B cell (primary cell): ENCODE data around the gene CERS1. TPM values are rescaled to one million over a fixed set of nuclear protein-coding genes. Genes with fewer than 3 reads are reported as not detected.

Source experiments
- ATAC-seq: fragments of 200-7000 bp; cut with Tn5 transposase; one replicate; pipeline ENCODE4 v1.10.0; 2021; ENCODE audit warnings: low read depth, mild to moderate bottlenecking, moderate number of reproducible peaks, moderate library complexity
- CTCF ChIA-PET: fragments of 350-600 bp; sonication (Branson Sonifier 250); formaldehyde crosslinking; loops from one replicate; lab custom pipeline; 2021; ENCODE audit warnings: antibody characterized with exemption, inconsistent platforms; lab: Charles Lee
- POLR2A ChIA-PET: fragments of 350-600 bp; sonication (Branson Sonifier 250); formaldehyde crosslinking; loops from one replicate; lab custom pipeline; 2021; ENCODE audit warnings: antibody characterized with exemption; lab: Charles Lee
- DNase-seq: peaks from one replicate; pipeline ENCODE4 v3.0.0; 2013
- H2AFZ ChIP-seq: 2 replicates; pipeline ENCODE4 v1.6.1; 2012; ENCODE audit warnings: mild to moderate bottlenecking, low read depth, low read length; ENCODE audit not compliant: insufficient read depth, poor library complexity, severe bottlenecking
- H3K27ac ChIP-seq, 2 donors: 1 replicate in 1 of 2; 2 replicates in 1 of 2; pipeline ENCODE4 v1.5.1; 2012 to 2013; ENCODE audit warnings: low read length in 2 of 2, mild to moderate bottlenecking in 2 of 2, moderate library complexity in 1 of 2
- H3K27me3 ChIP-seq, 4 experiments: fragments of 200-600 bp in 1 of 4; sonication (generic) in 1 of 4; replicated peaks in 1 of 4; 1 replicate in 2 of 4; 2 replicates in 2 of 4; pipeline versions ENCODE4 v1.6.1 to v1.7.0; 2013 to 2016; ENCODE audit warnings: low read length in 3 of 4, mild to moderate bottlenecking in 2 of 4, mixed read lengths in 1 of 4, moderate library complexity in 1 of 4; ENCODE audit not compliant: insufficient read depth in 4 of 4, control insufficient read depth in 3 of 4; ENCODE audit errors: control extremely low read depth in 1 of 4
- H3K36me3 ChIP-seq, 2 experiments: replicated peaks in 1 of 2; 1 replicate in 1 of 2; 2 replicates in 1 of 2; pipeline versions ENCODE4 v1.6.1 to v1.7.1; 2013; ENCODE audit warnings: low read length in 1 of 2; ENCODE audit not compliant: insufficient read depth in 2 of 2, control insufficient read depth in 1 of 2; ENCODE audit errors: control extremely low read depth in 1 of 2, extremely low read depth in 1 of 2
- H3K4me1 ChIP-seq, 2 donors: fragments of 200-600 bp in 1 of 2; sonication (generic) in 1 of 2; 1 replicate in 1 of 2; 2 replicates in 1 of 2; pipeline versions ENCODE4 v1.5.1 to v1.6.1; 2013 to 2017; ENCODE audit warnings: low read length in 2 of 2; ENCODE audit not compliant: control insufficient read depth in 2 of 2, insufficient read depth in 2 of 2
- H3K4me2 ChIP-seq: replicated peaks from 2 replicates; pipeline ENCODE3; 2012; ENCODE audit warnings: mild to moderate bottlenecking, low read depth, low read length; ENCODE audit not compliant: poor library complexity, severe bottlenecking
- H3K4me3 ChIP-seq, 5 experiments: fragments of 200-600 bp in 1 of 5; sonication (generic) in 1 of 5; 1 replicate in 3 of 5; 2 replicates in 2 of 5; pipeline versions ENCODE4 v1.5.1 to v1.7.0; 2011 to 2016; ENCODE audit warnings: low read length in 4 of 5, mild to moderate bottlenecking in 4 of 5, low read depth in 2 of 5, control low read depth in 1 of 5, moderate library complexity in 1 of 5; ENCODE audit not compliant: insufficient read depth in 1 of 5; ENCODE audit errors: control extremely low read depth in 1 of 5, extremely low read depth in 1 of 5
- H3K79me2 ChIP-seq: fragments of 200-600 bp; sonication (generic); one replicate; pipeline ENCODE4 v1.6.0; 2016; ENCODE audit warnings: low read length; ENCODE audit not compliant: control insufficient read depth, insufficient read depth
- H3K9ac ChIP-seq: fragments of 200-600 bp; sonication (generic); 2 replicates; pipeline ENCODE4 v1.6.1; 2017; ENCODE audit warnings: mild to moderate bottlenecking, low read length, moderate library complexity
- H3K9me3 ChIP-seq, 3 donors: one replicate each; pipeline versions ENCODE4 v1.6.1 to v1.7.1; 2013; ENCODE audit warnings: low read length in 2 of 3; ENCODE audit not compliant: control insufficient read depth in 2 of 3, insufficient read depth in 1 of 3; ENCODE audit errors: control extremely low read depth in 1 of 3
- H4K20me1 ChIP-seq: 2 replicates; pipeline ENCODE4 v1.6.0; 2012; ENCODE audit warnings: mild to moderate bottlenecking, low read length; ENCODE audit not compliant: insufficient read depth, control insufficient read depth, poor library complexity, severe bottlenecking
- H3K27ac Mint-ChIP-seq: one replicate; pipeline ENCODE4 v1.8.0; 2021; ENCODE audit warnings: mixed read lengths
- H3K27me3 Mint-ChIP-seq: one replicate; pipeline ENCODE4 v1.8.0; 2021; ENCODE audit warnings: mixed read lengths
- H3K4me1 Mint-ChIP-seq: one replicate; pipeline ENCODE4 v1.8.0; 2021; ENCODE audit warnings: mixed read lengths
- H3K4me3 Mint-ChIP-seq: one replicate; pipeline ENCODE4 v1.8.0; 2021; ENCODE audit warnings: mixed read lengths
- H3K9me3 Mint-ChIP-seq: one replicate; pipeline ENCODE4 v1.8.0; 2022; ENCODE audit warnings: mixed read lengths; ENCODE audit not compliant: insufficient read depth
- EZH2 ChIP-seq: IDR thresholded peaks from 2 replicates; pipeline ENCODE4 v1.6.1; 2012; ENCODE audit warnings: borderline replicate concordance, low read depth, mild to moderate bottlenecking, moderate library complexity, low read length; ENCODE audit not compliant: insufficient read depth, poor library complexity, severe bottlenecking
- WGBS: methylation state at CpG from one replicate; pipeline ENCODE4 v1.1.5; 2013; ENCODE audit warnings: missing lambda C conversion rate; ENCODE audit not compliant: insufficient coverage; 5-methylcytosine and 5-hydroxymethylcytosine counted together
- intact Hi-C: fragments of 100-400 bp; cut with micrococcal nuclease; formaldehyde crosslinking; loops from one replicate; pipeline ENCODE4 v1.10.0; 2022
- polyA plus RNA-seq: library from polyadenylated mRNA; depleted of rRNA; stranded (reverse); fragments of >200 nt; gene quantifications from 2 replicates; pipeline ENCODE4 v1.2.3, GENCODE V29; 2012
- total RNA-seq, 2 donors: library from RNA; stranded (reverse); fragments of 120-200 nt in 1 of 2; gene quantifications; 1 replicate in 1 of 2; 2 replicates in 1 of 2; pipeline versions ENCODE4 v1.2.3 to v1.2.4, GENCODE V29; 2013 to 2022
- TF ChIP-seq, protein P1 (sequence below): fragments of 200-600 bp; IDR thresholded peaks from one replicate; pipeline ENCODE4 v1.8.0; 2022; ENCODE audit warnings: antibody characterized with exemption, mild to moderate bottlenecking

The CERS1 gene
- total and polyA plus RNA-seq, 2 donors (not counting 1 experiment from before 2014, with no cell fraction given) = not detected

DNA sequence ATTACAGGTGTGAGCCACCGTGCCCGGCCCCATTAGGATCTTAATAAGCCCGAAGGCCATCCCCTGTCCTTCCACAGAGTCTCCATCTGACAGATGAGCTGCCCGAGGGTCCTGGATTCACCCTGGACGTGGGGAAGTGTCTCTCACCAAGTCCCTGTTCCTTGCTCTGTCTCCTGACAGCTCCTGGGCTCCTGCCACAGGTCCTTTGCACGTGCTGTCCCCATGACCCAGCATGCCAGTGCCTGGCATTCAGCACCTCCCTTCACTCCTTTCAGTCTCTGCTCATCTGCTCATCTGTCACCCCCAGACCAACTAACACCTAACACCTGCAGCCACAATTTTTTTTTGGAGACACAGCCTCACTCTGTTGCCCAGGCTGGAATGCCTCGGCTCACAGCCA is 14.5 kb downstream of the CERS1 start:
- CTCF ChIA-PET = no interaction called here

DNA sequence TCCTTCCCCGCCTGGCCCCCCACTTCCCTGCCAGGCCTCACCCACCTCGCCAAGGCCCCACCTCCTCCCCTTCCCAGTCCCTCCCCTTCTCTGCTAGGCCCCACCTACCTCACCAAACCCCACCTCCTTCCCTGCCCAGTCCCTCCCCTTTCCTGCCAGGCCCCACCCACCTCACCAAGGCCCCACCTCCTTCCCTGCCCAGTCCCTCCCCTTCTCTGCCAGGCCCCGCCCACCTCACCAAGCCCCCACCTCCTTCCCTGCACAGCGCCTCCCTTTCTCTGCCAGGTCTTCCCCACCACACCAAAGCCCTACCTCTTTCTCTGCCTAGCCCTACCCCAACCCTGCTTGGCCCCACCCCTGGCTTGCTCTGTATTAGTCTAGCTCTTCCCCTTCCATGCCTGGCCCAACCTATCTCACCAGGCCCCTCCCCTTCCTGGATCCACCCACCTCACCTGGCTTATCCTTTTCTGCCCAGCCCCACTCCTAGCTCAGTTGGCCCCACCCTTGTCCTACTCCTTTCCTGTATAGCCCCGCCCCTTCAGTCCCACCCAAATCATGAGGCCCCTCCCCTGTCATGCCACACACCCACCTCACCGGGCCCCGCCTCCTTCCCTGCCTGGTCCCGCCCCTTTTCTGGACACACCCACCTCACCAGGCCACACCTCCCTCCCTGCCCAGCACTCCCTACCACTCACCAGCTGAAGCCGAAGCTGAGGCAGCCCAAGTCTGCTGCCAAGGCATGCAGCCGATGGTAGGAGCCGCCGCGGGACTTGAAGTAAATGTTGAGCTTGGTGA is 16.2 kb downstream of the CERS1 start:
- intact Hi-C loops = no loop called here
- POLR2A ChIA-PET = no interaction called here
- Mint-ChIP-seq H3K4me3 (no peak overlapping the region), H3K27me3 (no peaks in the 10 kb centered on the region), H3K27ac (no peak overlapping the region), H3K9me3 (peaks cover 3% of the 10 kb centered on the region), H3K4me1 (no peaks in the 10 kb centered on the region)
- Histone ChIP-seq H3K4me3 (no peak overlapping the region), H4K20me1 (no peaks in the 10 kb centered on the region), H3K27me3 (no peaks in the 10 kb centered on the region), H3K79me2 (no peaks in the 10 kb centered on the region), H3K36me3 (no peaks in the 10 kb centered on the region), H2AFZ (no peak overlapping the region), H3K4me1 (no peaks in the 10 kb centered on the region), H3K4me2 (no peak overlapping the region), H3K9me3 (peaks cover 0 to 27% (median 4%) of the 10 kb centered on the region in 3 donors), H3K27ac (no peak overlapping the region), H3K9ac (no peak overlapping the region)
- ATAC-seq (peak; percentile 39), DNase-seq (peak; percentile 34)
- CTCF ChIA-PET = no interaction called here
- TF ChIP-seq, protein P1, sequence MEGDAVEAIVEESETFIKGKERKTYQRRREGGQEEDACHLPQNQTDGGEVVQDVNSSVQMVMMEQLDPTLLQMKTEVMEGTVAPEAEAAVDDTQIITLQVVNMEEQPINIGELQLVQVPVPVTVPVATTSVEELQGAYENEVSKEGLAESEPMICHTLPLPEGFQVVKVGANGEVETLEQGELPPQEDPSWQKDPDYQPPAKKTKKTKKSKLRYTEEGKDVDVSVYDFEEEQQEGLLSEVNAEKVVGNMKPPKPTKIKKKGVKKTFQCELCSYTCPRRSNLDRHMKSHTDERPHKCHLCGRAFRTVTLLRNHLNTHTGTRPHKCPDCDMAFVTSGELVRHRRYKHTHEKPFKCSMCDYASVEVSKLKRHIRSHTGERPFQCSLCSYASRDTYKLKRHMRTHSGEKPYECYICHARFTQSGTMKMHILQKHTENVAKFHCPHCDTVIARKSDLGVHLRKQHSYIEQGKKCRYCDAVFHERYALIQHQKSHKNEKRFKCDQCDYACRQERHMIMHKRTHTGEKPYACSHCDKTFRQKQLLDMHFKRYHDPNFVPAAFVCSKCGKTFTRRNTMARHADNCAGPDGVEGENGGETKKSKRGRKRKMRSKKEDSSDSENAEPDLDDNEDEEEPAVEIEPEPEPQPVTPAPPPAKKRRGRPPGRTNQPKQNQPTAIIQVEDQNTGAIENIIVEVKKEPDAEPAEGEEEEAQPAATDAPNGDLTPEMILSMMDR = no peak
- WGBS = 68% methylated on average over 13 of the region's 13 CpGs

More for the DNA sequence above, 14.5 kb downstream of the CERS1 start:
- H3K27me3 ChIP-seq = no peaks in the 10 kb centered on the region
- no peak overlapping the region for H3K27ac ChIP-seq
- no peak for TF ChIP-seq EZH2
- TF ChIP-seq, protein P1 = no peak
- Mint-ChIP-seq H3K4me1 (no peaks in the 10 kb centered on the region), H3K4me3 (no peak overlapping the region), H3K9me3 (peaks cover 3% of the 10 kb centered on the region), H3K27me3 (no peaks in the 10 kb centered on the region), H3K27ac (no peak overlapping the region)
- DNase-seq = no peak
- intact Hi-C loops = no loop called here
- H4K20me1 ChIP-seq = no peaks in the 10 kb centered on the region
- H3K36me3 ChIP-seq = no peaks in the 10 kb centered on the region
- 90% methylated on average over 7 of the region's 7 CpGs for WGBS
- H2AFZ ChIP-seq = no peak overlapping the region
- ATAC-seq = no peak
- H3K4me3 ChIP-seq = no peak overlapping the region
- no peaks in the 10 kb centered on the region for H3K79me2 ChIP-seq
- H3K4me2 ChIP-seq = no peak overlapping the region
- no peak overlapping the region for H3K9ac ChIP-seq
- H3K9me3 ChIP-seq = peaks cover 0 to 29% (median 4%) of the 10 kb centered on the region in 3 donors
- POLR2A ChIA-PET = no interaction called here
- no peaks in the 10 kb centered on the region for H3K4me1 ChIP-seq
